GM18526 (cell line): ENCODE measurements around the gene TBX1.

ENCODE experiments used
- POLR2A ChIP-seq: IDR thresholded peaks from 3 replicates; pipeline ENCODE4 v1.6.1; 2011; ENCODE audit not compliant: insufficient read length; ENCODE audit errors: extremely low read depth

TBX1 gene

GRCh38 chr22:19763458-19764298, 3.1 kb downstream of the TBX1 start:
- TF ChIP-seq POLR2A, result no peak

GRCh38 chr22:19764299-19764593, 3.7 kb downstream of the TBX1 start:
- TF ChIP-seq POLR2A, result no peak

GRCh38 chr22:19764636-19765476, 4.3 kb downstream of the TBX1 start:
- no peak for TF ChIP-seq POLR2A

- TF ChIP-seq POLR2A, result no peak
These were observed 5.1 kb downstream of the TBX1 start for GRCh38 chr22:19765477-19766239.

GRCh38 chr22:19766240-19766510, 5.6 kb downstream of the TBX1 start:
- TF ChIP-seq POLR2A, result no peak

- no peak for TF ChIP-seq POLR2A
These were observed 6.2 kb downstream of the TBX1 start for GRCh38 chr22:19766511-19767426.

- TF ChIP-seq POLR2A, result no peak
These were observed 7.1 kb downstream of the TBX1 start for GRCh38 chr22:19767427-19768341.

GRCh38 chr22:19769393-19769715, 8.8 kb downstream of the TBX1 start:
- TF ChIP-seq POLR2A, result no peak

GRCh38 chr22:19770349-19771220, 10.0 kb downstream of the TBX1 start:
- TF ChIP-seq POLR2A, result no peak

GRCh38 chr22:19772422-19772672, 11.8 kb downstream of the TBX1 start:
- TF ChIP-seq POLR2A, result no peak

- TF ChIP-seq POLR2A, result no peak
These were observed 12.3 kb downstream of the TBX1 start for GRCh38 chr22:19772673-19773469.

- no peak for TF ChIP-seq POLR2A
These were observed 13.0 kb downstream of the TBX1 start for GRCh38 chr22:19773470-19774040.

- no peak for TF ChIP-seq POLR2A
These were observed 14.1 kb downstream of the TBX1 start for GRCh38 chr22:19774628-19775027.
